GM18526 (cell line): ENCODE results near the gene DCDC2B.

Experiments used
- POLR2A ChIP-seq: IDR thresholded peaks from 3 replicates; pipeline ENCODE4 v1.6.1; 2011; ENCODE audit not compliant: insufficient read length; ENCODE audit errors: extremely low read depth

Gene DCDC2B

GRCh38 chr1:32205401-32206370, 3.2 kb upstream of the DCDC2B start, which contains the start of gene IQCC:
IQCC (plus strand) TSS chr1:32205671; CDS start chr1:32205682, 11 bp downstream.
- TF ChIP-seq POLR2A: peak; percentile 78

- TF ChIP-seq POLR2A: no peak
Measured at GRCh38 chr1:32208469-32208868, 420 bp upstream of the DCDC2B start.

- no peak for TF ChIP-seq POLR2A
Measured at GRCh38 chr1:32215629-32216480, 7.0 kb downstream of the DCDC2B start.

GRCh38 chr1:32216566-32216965, 7.7 kb downstream of the DCDC2B start:
- no peak for TF ChIP-seq POLR2A

GRCh38 chr1:32219022-32219421, 10.1 kb downstream of the DCDC2B start:
- TF ChIP-seq POLR2A: no peak

DNA sequence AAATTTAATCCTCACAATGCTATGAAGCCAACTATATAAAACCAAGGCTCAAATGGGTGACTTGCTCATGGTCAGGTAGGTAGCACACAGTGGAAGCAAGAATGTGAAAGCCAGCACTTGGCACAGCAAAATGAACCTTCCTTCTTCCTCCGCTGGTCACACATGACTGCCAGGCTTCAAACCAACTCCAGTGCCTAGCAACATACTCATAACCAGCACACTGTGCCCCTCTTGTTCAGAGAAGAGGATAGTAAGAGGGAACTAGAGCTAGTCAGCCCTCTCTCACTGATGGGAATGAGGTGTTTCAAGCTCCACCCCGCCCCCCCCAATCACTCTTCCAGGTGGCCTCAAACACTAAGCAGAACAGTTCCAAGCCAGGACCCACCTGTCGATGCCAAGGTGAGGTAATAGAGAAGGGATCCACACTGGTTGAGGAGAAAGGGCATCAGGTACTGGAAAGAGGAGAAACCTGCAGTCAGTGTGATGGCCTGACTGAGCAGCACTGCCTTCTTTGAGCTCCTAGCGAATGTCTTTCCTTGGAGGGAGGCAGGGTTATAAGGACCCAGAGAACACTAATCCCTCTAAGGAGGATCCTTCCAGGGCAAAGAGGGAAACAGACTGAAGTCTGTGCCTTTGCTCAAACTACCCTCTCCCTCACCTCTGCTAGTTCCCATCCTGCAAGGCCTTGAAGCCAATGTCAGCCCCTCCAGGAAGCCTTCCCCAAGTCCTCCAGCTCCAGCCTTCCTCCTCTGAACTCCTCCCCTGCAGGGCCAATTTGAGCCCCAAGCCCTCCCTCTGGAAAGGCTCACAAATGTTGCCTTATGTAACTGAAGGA, 12.1 kb downstream of the DCDC2B start:
- no peak for TF ChIP-seq POLR2A

DNA sequence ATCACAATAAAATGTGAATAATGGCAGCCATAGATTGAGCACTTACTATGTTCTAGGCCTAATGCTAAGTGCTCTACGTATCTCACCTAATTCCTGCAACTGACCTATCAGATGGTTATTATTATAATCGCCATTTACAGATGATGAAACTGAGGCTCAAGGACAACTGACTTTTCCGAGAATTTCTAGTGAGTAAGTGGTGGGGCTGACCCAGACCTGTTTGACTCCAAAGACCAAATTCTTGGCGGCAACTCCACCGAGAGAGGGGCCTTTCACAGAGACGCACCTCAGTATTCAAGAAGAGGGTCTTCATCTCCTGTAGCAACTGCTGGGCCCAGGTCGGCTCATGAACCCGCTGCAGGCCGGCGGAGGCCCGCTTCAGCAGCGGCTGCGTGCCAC, 12.7 kb downstream of the DCDC2B start:
- no peak for TF ChIP-seq POLR2A

GRCh38 chr1:32221980-32222755, 13.3 kb downstream of the DCDC2B start, which contains the start of the genes EIF3I and TMEM234:
EIF3I (plus strand) TSS chr1:32222407; CDS start chr1:32222442, 35 bp downstream.
TMEM234 (minus strand) TSS chr1:32222353; CDS start chr1:32222322, 31 bp downstream.
- peak; percentile 74 for TF ChIP-seq POLR2A

DNA sequence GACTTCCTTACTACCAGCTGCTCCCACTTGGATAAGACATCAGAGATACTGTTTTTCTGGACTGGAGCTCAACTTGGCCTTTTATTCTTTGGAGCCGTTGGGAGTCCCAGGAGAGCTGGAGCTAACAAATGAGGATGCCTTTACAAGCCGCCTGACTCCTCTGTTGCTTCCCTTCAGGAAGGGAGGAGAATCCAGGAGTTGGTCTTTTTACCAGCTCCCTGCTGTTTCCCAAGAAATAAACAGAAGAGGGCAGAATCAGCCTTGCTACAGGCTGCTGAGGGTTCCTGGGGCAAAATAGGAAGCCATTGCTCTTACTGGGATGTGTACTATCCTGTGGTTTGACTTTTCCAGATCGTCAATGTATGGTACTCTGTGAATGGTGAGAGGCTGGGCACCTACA, 14.8 kb downstream of the DCDC2B start:
- no peak for TF ChIP-seq POLR2A

DNA sequence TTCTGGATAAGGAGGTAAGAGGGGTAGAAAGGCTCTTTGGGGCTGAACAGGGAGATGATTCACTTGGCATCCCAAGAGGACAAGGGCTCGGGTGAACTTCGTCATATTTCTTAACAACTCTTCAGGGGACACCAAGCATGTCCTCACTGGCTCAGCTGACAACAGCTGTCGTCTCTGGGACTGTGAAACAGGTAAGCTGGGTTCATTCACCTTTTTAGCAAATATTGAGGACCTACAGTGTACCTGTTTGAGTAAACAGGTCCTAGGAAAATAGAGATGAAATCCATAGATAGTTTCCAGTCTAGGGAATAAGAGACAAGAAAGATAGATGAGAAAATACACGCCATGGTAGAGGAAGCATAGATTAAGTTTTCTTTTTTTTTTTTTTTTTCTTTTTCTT, 15.4 kb downstream of the DCDC2B start:
- no peak for TF ChIP-seq POLR2A

- no peak for TF ChIP-seq POLR2A
Measured at GRCh38 chr1:32228771-32229170, 19.9 kb downstream of the DCDC2B start.

GRCh38 chr1:32231843-32232432, 23.0 kb downstream of the DCDC2B start:
- no peak for TF ChIP-seq POLR2A

DNA sequence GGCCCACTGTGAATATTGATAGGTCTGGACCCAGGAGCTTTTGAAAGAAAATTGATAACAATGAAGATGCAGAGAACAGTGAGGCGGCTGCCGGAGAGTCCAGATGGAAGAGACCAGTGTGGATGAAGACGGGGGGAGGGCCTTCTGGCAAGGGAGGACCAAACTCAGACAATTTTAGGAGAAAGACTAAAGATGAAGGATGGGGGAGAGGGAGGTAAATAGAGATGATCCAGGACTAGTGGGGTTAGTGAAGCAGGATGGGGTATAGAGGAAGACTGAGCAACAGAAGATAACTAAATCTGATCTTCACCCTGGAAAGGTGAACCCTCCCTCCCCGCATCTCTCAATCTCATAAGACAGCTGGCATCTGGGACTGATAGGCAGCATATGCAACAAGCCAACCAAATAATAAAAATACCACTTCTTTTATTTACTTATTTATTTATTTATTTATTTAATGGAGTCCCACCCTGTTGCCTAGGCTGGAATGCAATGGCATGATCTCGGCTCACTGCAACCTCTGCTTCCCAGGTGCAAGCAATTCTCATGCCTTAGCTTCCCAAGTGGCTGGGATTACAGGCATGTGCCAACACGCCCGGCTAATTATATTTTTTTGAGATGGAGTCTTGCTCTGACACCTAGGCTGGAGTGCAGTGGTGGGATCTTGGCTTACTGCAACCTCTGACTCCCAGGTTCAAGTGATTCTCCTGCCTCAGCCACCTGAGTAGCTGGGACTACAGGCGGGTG, 23.8 kb downstream of the DCDC2B start:
- TF ChIP-seq POLR2A: no peak
